ENCODE results near the gene RGSL1.

The RGSL1 gene

GRCh38 chr1:182608236-182608635, 158.3 kb downstream of the RGSL1 start:
- no peak for TF ChIP-seq CTCF (IDR thresholded peaks at IDR 0.05; ENCODE audit: low read depth, low read length, missing control alignments)
- no peak for DNase-seq (ENCODE audit: low read depth)
- no peak overlapping the region for H3K4me3 ChIP-seq (ENCODE audit: low read depth, low read length)
- in situ Hi-C loops (cut with HindIII; ENCODE audit: low sequenced_read_pairs): no loop called here

GRCh38 chr1:182608845-182609610, 159.1 kb downstream of the RGSL1 start:
- DNase-seq (ENCODE audit: low read depth): no peak
- in situ Hi-C loops (cut with HindIII; ENCODE audit: low sequenced_read_pairs): no loop called here
- no peak overlapping the region for H3K4me3 ChIP-seq (ENCODE audit: low read depth, low read length)
- TF ChIP-seq CTCF (IDR thresholded peaks at IDR 0.05; ENCODE audit: low read depth, low read length, missing control alignments): no peak
